ENCODE results near the gene PFDN5.
A peak's percentile ranks its signal among the peaks of the same experiment; 100 is the strongest.
"Not testable (repeated sequence)": the region's sequence is repeated elsewhere in the genome, so short reads cannot be mapped to it uniquely, and the experiment has no call there.

Gene PFDN5

DNA sequence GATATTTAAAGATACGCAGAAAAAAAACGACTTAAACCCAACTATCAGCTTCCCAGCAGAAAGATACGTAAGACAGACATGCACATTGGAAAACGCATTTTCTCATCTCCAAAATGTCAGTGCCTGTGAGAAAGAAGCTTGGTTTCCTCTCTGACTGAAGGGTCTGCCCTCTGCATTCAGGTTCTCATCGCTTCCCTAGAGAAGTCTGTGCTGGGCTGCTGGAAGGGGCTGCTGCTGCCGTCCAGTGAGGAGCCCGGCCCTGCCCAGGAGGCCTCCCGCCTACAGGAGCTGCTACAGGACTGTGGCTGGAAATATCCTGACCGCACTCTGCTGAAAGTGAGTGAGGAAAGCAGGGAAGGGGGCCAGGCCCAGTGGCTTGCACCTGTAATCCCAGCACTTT lies 4.7 kb upstream of the PFDN5 start:
- Histone ChIP-seq H3K4me2 (ENCODE audit: low read length) (no peak overlapping the region), H3K4me1 (ENCODE audit: insufficient read depth, low read length, severe bottlenecking) (peaks cover 6% of the 10 kb centered on the region), H3K9me3 (ENCODE audit: low read length) (no peaks in the 10 kb centered on the region), H3K27me3 (ENCODE audit: insufficient read depth, low read length) (no peaks in the 10 kb centered on the region), H3F3A (ENCODE audit: insufficient read depth, low read length) (no peaks in the 10 kb centered on the region), H3K79me2 (ENCODE audit: insufficient read depth, low read length) (peaks cover 2% of the 10 kb centered on the region), H3K27ac (ENCODE audit: low read depth, low read length, poor library complexity, severe bottlenecking) (no peak overlapping the region), H2AFZ (ENCODE audit: low read length) (no peak overlapping the region), H3K36me3 (ENCODE audit: insufficient read depth, low read length) (peaks cover 69% of the 10 kb centered on the region), H3K9me2 (ENCODE audit: low read depth, low read length) (no peaks in the 10 kb centered on the region), H4K20me1 (ENCODE audit: insufficient read depth, low read length) (no peaks in the 10 kb centered on the region), H3K4me3 (ENCODE audit: low read depth, low read length, poor library complexity, severe bottlenecking) (no peak overlapping the region), H3K9ac (ENCODE audit: low read length) (no peak overlapping the region)
- TF ChIP-seq, protein P1, sequence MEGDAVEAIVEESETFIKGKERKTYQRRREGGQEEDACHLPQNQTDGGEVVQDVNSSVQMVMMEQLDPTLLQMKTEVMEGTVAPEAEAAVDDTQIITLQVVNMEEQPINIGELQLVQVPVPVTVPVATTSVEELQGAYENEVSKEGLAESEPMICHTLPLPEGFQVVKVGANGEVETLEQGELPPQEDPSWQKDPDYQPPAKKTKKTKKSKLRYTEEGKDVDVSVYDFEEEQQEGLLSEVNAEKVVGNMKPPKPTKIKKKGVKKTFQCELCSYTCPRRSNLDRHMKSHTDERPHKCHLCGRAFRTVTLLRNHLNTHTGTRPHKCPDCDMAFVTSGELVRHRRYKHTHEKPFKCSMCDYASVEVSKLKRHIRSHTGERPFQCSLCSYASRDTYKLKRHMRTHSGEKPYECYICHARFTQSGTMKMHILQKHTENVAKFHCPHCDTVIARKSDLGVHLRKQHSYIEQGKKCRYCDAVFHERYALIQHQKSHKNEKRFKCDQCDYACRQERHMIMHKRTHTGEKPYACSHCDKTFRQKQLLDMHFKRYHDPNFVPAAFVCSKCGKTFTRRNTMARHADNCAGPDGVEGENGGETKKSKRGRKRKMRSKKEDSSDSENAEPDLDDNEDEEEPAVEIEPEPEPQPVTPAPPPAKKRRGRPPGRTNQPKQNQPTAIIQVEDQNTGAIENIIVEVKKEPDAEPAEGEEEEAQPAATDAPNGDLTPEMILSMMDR (IDR thresholded peaks at IDR 0.05; ENCODE audit: low read length): no peak
- TF ChIP-seq EZH2 (IDR thresholded peaks at IDR 0.05; ENCODE audit: borderline replicate concordance, low read length): no peak

DNA sequence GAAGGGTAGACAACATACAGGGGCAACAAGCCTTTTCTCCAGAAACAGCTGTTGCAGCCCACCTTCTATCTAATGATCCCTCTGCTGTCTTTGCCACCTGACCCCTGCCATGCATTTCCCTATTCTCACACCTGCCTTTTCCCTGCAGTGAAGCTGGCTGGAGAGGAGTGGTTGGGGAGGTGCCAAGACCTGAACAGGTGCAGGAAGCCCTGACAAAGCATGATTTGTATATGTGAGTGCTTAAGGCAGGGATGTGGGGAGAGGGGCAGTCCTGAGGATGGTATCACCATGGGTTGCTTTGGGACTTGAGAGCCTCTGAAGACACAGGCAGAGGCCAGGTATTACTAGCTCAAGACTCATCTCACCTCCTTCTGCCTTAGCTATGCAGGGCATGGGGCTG lies 2.9 kb upstream of the PFDN5 start:
- Histone ChIP-seq H3K9me3 (ENCODE audit: low read length) (no peaks in the 10 kb centered on the region), H3K4me3 (ENCODE audit: low read depth, low read length, poor library complexity, severe bottlenecking) (no peak overlapping the region), H3K4me1 (ENCODE audit: insufficient read depth, low read length, severe bottlenecking) (peaks cover 18% of the 10 kb centered on the region), H4K20me1 (ENCODE audit: insufficient read depth, low read length) (no peaks in the 10 kb centered on the region), H3K79me2 (ENCODE audit: insufficient read depth, low read length) (peaks cover 11% of the 10 kb centered on the region), H3K4me2 (ENCODE audit: low read length) (no peak overlapping the region), H3F3A (ENCODE audit: insufficient read depth, low read length) (no peaks in the 10 kb centered on the region), H3K36me3 (ENCODE audit: insufficient read depth, low read length) (peaks cover 62% of the 10 kb centered on the region), H3K27me3 (ENCODE audit: insufficient read depth, low read length) (no peaks in the 10 kb centered on the region), H2AFZ (ENCODE audit: low read length) (no peak overlapping the region), H3K9ac (ENCODE audit: low read length) (no peak overlapping the region), H3K27ac (ENCODE audit: low read depth, low read length, poor library complexity, severe bottlenecking) (no peak overlapping the region), H3K9me2 (ENCODE audit: low read depth, low read length) (no peaks in the 10 kb centered on the region)
- TF ChIP-seq EZH2 (IDR thresholded peaks at IDR 0.05; ENCODE audit: borderline replicate concordance, low read length): no peak
- TF ChIP-seq, protein P1 (IDR thresholded peaks at IDR 0.05; ENCODE audit: low read length): no peak

DNA sequence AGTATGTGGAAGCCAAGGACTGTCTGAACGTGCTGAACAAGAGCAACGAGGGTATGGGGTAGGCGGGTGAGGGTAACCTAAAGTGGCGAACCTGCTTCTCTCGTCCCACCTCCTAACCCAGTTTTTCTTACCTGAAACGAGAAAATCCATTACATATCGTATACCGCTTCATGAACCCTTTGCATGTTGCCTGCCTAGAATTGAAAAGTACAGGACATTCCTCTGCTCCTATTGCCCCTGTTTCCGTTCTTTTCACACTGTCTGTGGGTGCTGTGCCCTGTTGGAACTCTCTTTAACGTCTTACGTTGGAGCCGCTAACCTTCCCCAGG lies 513 bp downstream of the PFDN5 start:
- Histone ChIP-seq H3K9ac (ENCODE audit: low read length) (peak overlapping the region; percentile 97), H2AFZ (ENCODE audit: low read length) (no peak overlapping the region), H3K36me3 (ENCODE audit: insufficient read depth, low read length) (peaks cover 44% of the 10 kb centered on the region), H3K4me1 (ENCODE audit: insufficient read depth, low read length, severe bottlenecking) (peaks cover 42% of the 10 kb centered on the region), H4K20me1 (ENCODE audit: insufficient read depth, low read length) (no peaks in the 10 kb centered on the region), H3K79me2 (ENCODE audit: insufficient read depth, low read length) (peaks cover 16% of the 10 kb centered on the region), H3K4me2 (ENCODE audit: low read length) (peak overlapping the region; percentile 99), H3F3A (ENCODE audit: insufficient read depth, low read length) (no peaks in the 10 kb centered on the region), H3K4me3 (ENCODE audit: low read depth, low read length, poor library complexity, severe bottlenecking) (peak overlapping the region; percentile 97), H3K27ac (ENCODE audit: low read depth, low read length, poor library complexity, severe bottlenecking) (peak overlapping the region; percentile 21), H3K9me3 (ENCODE audit: low read length) (no peaks in the 10 kb centered on the region), H3K27me3 (ENCODE audit: insufficient read depth, low read length) (no peaks in the 10 kb centered on the region), H3K9me2 (ENCODE audit: low read depth, low read length) (no peaks in the 10 kb centered on the region)
- TF ChIP-seq, protein P1 (IDR thresholded peaks at IDR 0.05; ENCODE audit: low read length): no peak
- no peak for TF ChIP-seq EZH2 (IDR thresholded peaks at IDR 0.05; ENCODE audit: borderline replicate concordance, low read length)

DNA sequence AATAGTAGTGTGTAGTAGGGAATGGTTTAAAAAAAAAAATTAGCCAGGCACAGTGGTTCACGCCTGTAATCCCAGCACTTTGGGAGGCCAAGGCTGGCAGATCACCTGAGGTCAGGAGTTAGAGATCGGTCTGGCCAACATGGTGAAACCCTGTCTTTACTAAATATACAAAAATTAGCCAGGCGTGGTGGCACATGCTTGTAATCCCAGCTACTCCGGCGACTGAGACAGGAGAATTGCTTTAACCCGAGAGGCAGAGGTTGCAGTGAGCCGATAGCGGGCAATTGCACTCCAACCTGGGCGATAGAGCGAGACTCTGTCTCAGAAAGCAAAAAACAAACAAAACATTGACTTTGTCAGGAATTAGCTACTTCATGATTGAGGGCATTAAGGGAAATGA lies 1.8 kb downstream of the PFDN5 start:
- not testable (repeated sequence) for H3K9ac ChIP-seq (ENCODE audit: low read length)
- H3K36me3 ChIP-seq (ENCODE audit: insufficient read depth, low read length): peaks cover 46% of the 10 kb centered on the region

More for the DNA sequence above, 1.8 kb downstream of the PFDN5 start:
- H3K4me3 ChIP-seq (ENCODE audit: low read depth, low read length, poor library complexity, severe bottlenecking); H3K27me3 ChIP-seq (ENCODE audit: insufficient read depth, low read length); H2AFZ ChIP-seq (ENCODE audit: low read length); H3K9me3 ChIP-seq (ENCODE audit: low read length); H3K9me2 ChIP-seq (ENCODE audit: low read depth, low read length); H3F3A ChIP-seq (ENCODE audit: insufficient read depth, low read length); H4K20me1 ChIP-seq (ENCODE audit: insufficient read depth, low read length); H3K27ac ChIP-seq (ENCODE audit: low read depth, low read length, poor library complexity, severe bottlenecking); H3K4me2 ChIP-seq (ENCODE audit: low read length): not testable (repeated sequence)
- Histone ChIP-seq H3K79me2 (ENCODE audit: insufficient read depth, low read length) (peaks cover 16% of the 10 kb centered on the region), H3K4me1 (ENCODE audit: insufficient read depth, low read length, severe bottlenecking) (peaks cover 42% of the 10 kb centered on the region)

All from OCI-LY1 (cell line).